Ascending aorta (tissue), 2 donors: Measurements from ENCODE around the gene SAP30BP. TPM values are rescaled to one million over a fixed set of nuclear protein-coding genes. Genes with fewer than 3 reads are reported as not detected.

Experiments used
- DNase-seq, 2 donors: peaks; one replicate each; pipeline ENCODE4 v3.0.0-alpha.2; 2019; ENCODE audit warnings: low spot score in 2 of 2
- H3K27ac ChIP-seq, 2 donors: fragments of 200-600 bp; sonication (generic); one replicate each; pipeline ENCODE4 v1.5.1; 2016 to 2017; ENCODE audit warnings: mild to moderate bottlenecking in 1 of 2
- H3K27me3 ChIP-seq: fragments of 200-600 bp; sonication (generic); one replicate; pipeline ENCODE4 v1.5.1; 2017
- H3K36me3 ChIP-seq, 2 donors: fragments of 200-600 bp; sonication (generic); one replicate each; pipeline ENCODE4 v1.5.1; 2016
- H3K4me1 ChIP-seq, 2 donors: fragments of 200-600 bp; sonication (generic); one replicate each; pipeline ENCODE4 v1.5.1; 2016 to 2017; ENCODE audit warnings: mild to moderate bottlenecking in 1 of 2
- H3K4me3 ChIP-seq, 2 donors: fragments of 200-600 bp; sonication (generic); one replicate each; pipeline ENCODE4 v1.5.1; 2016 to 2017; ENCODE audit warnings: mild to moderate bottlenecking in 1 of 2
- H3K9me3 ChIP-seq, 2 donors: fragments of 200-600 bp; sonication (generic); one replicate each; pipeline ENCODE4 v1.5.1; 2016
- intact Hi-C: fragments of 100-400 bp; cut with DNase I; formaldehyde crosslinking; loops from one replicate; pipeline ENCODE4 v1.15.1; 2023
- total RNA-seq: library from RNA; depleted of rRNA; stranded (reverse); fragments of >200 nt; gene quantifications from one replicate; pipeline ENCODE4 v1.1.0, GENCODE V29; 2016
- TF ChIP-seq, protein P1 (sequence below), 3 experiments: fragments of 200-600 bp in 2 of 3; fragments of 450-650 bp in 1 of 3; sonication (generic) in 2 of 3; IDR thresholded peaks; one replicate each; pipeline ENCODE4 v1.5.1; 2016 to 2019; ENCODE audit warnings: antibody characterized with exemption in 3 of 3, mild to moderate bottlenecking in 1 of 3, moderate library complexity in 1 of 3

SAP30BP gene
- total RNA-seq, 1 donor from 2014 or later = 70.9 TPM

DNA sequence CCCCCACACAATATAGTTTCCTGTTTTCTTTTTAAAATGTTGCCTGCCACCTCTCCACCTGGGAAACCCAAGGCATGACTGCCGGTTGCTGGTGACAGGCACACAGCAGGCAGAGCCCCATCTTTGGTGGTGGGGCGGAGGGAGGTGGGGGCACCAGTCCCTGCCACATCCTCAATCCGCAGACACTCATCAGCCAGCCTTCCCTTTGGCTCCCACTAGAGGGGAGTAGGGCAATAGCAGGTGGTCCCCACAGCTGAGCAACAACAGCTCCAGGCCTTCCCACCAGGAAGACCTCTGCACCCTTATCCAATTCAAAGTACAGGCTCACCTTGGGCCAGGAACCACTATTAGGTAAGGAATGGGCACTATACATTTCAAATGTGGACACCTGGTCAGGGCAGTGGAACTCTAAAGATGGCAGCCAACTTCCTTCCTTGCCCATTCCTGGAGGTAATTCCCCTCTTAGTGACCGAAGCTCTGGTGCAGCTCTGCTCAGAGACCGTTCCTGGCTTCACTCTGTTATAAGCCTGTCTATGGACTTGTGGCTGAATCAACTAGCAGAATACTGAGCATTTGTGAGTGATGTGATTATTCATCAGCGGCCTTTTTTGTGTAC is 14.1 kb upstream of the SAP30BP start:
- H3K4me1 ChIP-seq = no peaks in the 10 kb centered on the region
- TF ChIP-seq, protein P1, sequence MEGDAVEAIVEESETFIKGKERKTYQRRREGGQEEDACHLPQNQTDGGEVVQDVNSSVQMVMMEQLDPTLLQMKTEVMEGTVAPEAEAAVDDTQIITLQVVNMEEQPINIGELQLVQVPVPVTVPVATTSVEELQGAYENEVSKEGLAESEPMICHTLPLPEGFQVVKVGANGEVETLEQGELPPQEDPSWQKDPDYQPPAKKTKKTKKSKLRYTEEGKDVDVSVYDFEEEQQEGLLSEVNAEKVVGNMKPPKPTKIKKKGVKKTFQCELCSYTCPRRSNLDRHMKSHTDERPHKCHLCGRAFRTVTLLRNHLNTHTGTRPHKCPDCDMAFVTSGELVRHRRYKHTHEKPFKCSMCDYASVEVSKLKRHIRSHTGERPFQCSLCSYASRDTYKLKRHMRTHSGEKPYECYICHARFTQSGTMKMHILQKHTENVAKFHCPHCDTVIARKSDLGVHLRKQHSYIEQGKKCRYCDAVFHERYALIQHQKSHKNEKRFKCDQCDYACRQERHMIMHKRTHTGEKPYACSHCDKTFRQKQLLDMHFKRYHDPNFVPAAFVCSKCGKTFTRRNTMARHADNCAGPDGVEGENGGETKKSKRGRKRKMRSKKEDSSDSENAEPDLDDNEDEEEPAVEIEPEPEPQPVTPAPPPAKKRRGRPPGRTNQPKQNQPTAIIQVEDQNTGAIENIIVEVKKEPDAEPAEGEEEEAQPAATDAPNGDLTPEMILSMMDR (IDR thresholded peaks at IDR 0.05) = peak; percentile 23 to 49 (median 30)
- intact Hi-C loops = no loop called here
- H3K9me3 ChIP-seq = no peaks in the 10 kb centered on the region
- H3K36me3 ChIP-seq = peaks cover 33 to 47% of the 10 kb centered on the region in 2 donors
- no peak overlapping the region for H3K4me3 ChIP-seq
- H3K27ac ChIP-seq = no peak overlapping the region
- no peak for DNase-seq
- no peaks in the 10 kb centered on the region for H3K27me3 ChIP-seq

DNA sequence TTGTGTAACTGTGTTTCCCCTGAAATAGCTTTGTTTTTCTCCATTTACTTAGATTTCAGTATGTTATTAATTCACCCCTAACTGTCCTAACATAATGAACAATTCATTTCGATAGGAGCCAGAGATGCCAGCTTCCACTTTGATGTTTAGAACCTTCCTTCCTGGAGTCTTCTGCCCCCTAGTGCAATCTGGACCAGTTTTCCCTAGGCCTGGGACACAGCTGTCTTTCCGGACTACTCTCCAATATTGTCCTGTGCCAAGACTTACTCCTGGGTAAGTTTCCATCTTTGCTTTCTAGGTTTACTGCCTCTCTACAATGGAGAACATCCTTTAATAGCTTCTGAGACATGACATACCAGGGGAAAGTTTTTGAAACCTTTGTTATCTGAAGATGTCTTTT is 13.0 kb upstream of the SAP30BP start:
- intact Hi-C loops = no loop called here
- Histone ChIP-seq H3K4me3 (no peak overlapping the region), H3K27me3 (no peaks in the 10 kb centered on the region), H3K9me3 (no peaks in the 10 kb centered on the region), H3K27ac (no peak overlapping the region), H3K4me1 (no peaks in the 10 kb centered on the region), H3K36me3 (peaks cover 35 to 44% of the 10 kb centered on the region in 2 donors)
- no peak for DNase-seq
- TF ChIP-seq, protein P1 (IDR thresholded peaks at IDR 0.05) = no peak

GRCh38 chr17:75658237-75658636 is 8.9 kb upstream of the SAP30BP start:
- no peak for DNase-seq
- Histone ChIP-seq H3K27ac (no peak overlapping the region), H3K27me3 (no peaks in the 10 kb centered on the region), H3K9me3 (no peaks in the 10 kb centered on the region), H3K36me3 (peaks cover 32 to 41% of the 10 kb centered on the region in 2 donors), H3K4me3 (no peak overlapping the region), H3K4me1 (no peaks in the 10 kb centered on the region)
- intact Hi-C loops = no loop called here
- TF ChIP-seq, protein P1 (IDR thresholded peaks at IDR 0.05) = no peak

DNA sequence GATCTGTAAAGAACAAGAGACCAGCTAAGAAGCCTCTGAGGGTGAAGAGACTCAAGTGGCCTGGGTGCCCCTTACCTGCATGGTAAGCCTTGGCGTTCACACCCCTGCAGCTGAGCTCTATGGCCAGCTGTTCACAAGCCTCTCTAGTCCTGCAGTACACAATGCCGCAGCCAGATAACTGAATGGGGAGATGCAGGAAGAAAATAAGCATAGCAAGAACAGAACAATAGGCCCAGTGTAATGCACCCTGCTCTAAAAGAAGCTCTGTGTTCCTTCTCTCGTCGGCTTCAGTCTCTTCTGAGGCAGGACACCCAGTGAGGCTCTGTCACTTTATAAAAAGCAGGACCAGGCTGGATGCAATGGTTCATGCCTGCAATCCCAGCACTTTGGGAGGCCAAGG is 5.6 kb upstream of the SAP30BP start:
- H3K4me3 ChIP-seq = no peak overlapping the region
- DNase-seq = no peak
- H3K4me1 ChIP-seq = peaks cover 5 to 8% of the 10 kb centered on the region in 2 donors
- H3K27me3 ChIP-seq = no peaks in the 10 kb centered on the region
- H3K27ac ChIP-seq = no peak overlapping the region
- TF ChIP-seq, protein P1 (IDR thresholded peaks at IDR 0.05) = no peak
- intact Hi-C loops = loop anchor here (10.0 kb wide), 1 partner anchor 213 kb away; the partner anchor contains the start of gene TRIM47
- no peaks in the 10 kb centered on the region for H3K9me3 ChIP-seq
- peaks cover 32 to 34% of the 10 kb centered on the region in 2 donors for H3K36me3 ChIP-seq

DNA sequence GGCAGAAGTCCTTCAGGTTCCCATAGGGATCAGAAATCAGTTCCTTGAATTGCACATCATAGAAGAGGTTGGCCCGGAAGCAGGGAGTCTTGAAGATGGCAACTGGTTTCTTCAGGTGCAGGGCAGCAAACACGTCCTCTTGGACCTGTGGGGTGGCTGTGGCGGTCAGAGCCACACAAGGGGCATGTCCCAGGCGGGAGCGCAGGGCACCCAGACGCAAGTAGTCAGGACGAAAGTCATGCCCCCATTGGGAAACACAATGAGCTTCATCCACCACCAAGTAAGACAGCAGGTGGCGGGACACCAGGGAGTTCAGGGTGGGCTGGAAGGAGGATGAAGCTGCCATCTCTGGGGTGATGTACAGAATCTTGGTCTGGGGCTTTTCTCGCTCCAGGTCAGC is 4.6 kb upstream of the SAP30BP start:
- peaks cover 5 to 8% of the 10 kb centered on the region in 2 donors for H3K4me1 ChIP-seq
- H3K4me3 ChIP-seq = no peak overlapping the region
- no peaks in the 10 kb centered on the region for H3K27me3 ChIP-seq
- TF ChIP-seq, protein P1 (IDR thresholded peaks at IDR 0.05) = no peak
- intact Hi-C loops = loop anchor here (10.0 kb wide), 1 partner anchor 212 kb away; the partner anchor contains the start of gene TRIM47
- no peak overlapping the region for H3K27ac ChIP-seq
- no peak for DNase-seq
- H3K9me3 ChIP-seq = no peaks in the 10 kb centered on the region
- H3K36me3 ChIP-seq = peaks cover 25 to 28% of the 10 kb centered on the region in 2 donors
